Measurements from ENCODE around the gene ELP5.
A peak's percentile ranks its signal among the peaks of the same experiment; 100 is the strongest.

ELP5 gene

DNA sequence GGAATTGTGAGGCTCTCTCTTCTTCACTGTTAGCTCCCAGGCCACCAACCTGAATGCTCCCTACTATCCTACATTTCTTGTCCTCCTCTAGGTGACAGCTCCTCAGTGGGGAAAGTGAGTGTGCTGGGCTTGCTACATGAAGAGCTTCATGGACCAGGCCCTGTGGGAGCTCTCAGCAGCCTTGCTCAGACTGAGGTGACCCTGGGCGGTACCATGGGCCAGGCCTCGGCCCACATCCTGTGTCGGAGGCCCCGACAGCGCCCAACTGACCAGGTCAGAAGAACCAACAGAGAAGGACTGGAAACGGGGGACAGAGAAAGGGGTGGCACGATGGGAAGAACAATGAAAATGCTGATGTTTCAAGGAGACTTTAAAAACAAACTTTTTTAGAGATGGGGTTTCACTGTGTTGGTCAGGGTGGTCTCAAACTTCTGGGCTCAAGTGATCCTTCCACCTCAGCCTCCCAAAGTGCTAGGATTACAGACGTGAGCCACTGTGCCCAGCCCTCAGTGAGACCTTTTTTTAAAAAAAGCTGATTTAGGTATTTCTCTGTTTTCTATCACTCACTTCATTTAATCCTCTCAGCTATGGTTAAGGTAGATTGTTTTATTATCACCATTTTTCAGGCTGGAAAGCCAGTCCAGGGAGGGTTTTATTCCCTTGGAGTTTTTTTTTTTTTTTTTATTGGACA, 4.9 kb downstream of the ELP5 start:
- DNase-seq (ENCODE audit: low read depth): no peak

DNA sequence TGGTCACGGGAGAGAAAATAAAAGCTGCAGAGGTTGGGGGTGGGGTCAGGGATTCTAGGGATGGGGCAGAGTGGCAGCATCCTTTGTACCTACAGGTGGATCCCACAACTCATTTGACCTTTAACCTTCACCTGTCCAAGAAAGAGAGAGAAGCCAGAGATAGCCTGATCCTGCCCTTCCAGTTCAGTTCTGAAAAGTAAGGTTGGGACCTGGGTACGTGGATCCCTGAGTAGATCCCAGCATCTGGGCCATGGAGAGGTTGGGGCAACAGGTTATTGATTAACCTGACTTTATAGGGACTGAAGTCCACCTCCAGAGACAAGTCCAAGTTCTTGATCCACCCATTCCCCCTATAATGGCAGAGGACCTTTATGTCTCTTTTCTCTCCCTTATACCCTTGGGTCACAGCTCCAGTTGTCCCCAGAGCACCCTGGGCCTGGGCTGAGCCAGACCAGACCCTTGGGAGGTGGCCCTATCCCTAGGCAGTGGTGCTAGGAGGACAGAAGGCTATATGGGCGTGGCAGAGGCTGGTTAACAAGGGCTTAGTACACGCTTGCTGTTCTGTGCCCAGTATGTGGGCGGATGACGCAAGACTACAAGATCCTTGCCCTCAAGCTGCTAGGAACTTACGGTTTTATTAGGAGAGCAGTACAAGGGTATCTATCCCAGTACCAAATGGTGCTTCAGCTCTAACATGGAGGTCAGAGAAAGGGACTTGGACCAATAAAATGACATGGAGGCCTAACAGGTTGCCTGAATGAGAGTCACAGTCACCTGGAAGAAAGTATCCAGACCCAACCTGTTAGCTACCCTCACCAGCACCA, 6.9 kb downstream of the ELP5 start:
- DNase-seq (ENCODE audit: low read depth): no peak

DNA sequence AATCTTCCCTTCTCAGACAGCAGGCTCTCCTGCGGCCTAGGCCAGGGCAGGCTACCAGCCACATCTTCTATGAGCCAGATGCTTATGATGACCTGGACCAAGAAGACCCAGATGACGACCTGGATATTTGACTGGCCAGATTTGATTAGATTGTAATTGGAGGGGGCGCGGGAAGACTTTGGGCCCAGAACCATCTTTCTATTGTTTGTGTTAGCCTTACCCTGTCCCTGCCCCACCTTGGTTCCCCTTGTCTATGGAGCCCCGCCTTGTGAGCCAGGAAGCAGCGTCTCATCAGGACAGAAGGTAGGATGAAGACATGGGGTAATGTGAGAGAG, 7.5 kb downstream of the ELP5 start:
- no peak for DNase-seq (ENCODE audit: low read depth)

DNA sequence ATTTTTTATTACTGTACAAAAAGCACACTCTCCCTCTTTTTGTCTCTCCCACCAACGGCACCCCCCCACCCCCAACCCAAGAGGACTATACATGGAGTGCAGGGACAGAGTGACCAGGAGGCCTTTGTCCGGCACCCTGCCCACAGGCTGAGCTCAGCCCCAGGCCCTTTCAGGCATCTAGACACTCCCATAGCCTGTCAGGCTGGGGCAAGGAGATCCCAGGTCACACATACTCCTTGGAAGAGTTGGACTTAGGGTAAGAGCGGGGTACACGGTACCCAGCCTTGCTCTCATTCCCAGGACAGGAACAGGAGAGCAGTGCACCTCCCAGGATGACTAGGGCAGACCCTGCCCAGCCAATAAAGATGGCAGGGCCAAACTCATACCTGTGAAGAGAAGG, 8.1 kb downstream of the ELP5 start:
- DNase-seq (ENCODE audit: low read depth): no peak

DNA sequence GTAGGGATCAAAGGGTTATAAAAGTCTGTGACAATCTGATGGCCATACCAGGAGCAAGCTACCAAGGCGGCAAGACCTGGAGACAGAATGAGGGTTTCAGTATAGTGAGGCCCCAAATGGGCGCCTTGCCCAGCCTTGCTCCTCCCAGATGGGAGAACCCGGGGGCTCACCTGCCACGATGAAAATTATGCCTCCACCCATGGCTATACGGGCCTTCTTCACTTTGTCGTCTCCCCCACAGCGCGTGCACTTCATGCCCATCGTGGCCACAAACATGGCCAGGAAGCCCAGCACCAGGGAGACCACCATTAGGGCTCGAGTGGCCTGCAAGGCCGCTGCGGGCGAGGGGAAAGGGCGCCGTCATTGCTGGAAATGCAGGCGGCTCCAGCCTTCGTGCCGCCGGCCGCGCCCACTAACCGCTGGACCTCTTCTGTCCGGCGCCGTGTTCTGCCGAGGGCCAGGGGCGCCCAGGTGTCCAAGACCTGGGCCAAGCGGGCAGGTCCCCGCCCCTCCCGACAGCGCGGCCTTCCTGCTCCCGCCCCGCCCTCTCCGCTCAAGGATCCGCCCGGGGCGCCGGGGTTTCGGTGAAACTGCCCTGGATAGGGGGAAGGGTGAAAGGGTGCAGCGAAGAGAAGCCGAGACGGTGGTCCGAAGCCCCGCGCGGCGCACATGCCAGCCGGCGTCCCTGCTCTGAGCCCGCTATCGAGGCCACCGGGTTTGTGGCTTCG, 8.8 kb downstream of the ELP5 start:
- no peak for DNase-seq (ENCODE audit: low read depth)

DNA sequence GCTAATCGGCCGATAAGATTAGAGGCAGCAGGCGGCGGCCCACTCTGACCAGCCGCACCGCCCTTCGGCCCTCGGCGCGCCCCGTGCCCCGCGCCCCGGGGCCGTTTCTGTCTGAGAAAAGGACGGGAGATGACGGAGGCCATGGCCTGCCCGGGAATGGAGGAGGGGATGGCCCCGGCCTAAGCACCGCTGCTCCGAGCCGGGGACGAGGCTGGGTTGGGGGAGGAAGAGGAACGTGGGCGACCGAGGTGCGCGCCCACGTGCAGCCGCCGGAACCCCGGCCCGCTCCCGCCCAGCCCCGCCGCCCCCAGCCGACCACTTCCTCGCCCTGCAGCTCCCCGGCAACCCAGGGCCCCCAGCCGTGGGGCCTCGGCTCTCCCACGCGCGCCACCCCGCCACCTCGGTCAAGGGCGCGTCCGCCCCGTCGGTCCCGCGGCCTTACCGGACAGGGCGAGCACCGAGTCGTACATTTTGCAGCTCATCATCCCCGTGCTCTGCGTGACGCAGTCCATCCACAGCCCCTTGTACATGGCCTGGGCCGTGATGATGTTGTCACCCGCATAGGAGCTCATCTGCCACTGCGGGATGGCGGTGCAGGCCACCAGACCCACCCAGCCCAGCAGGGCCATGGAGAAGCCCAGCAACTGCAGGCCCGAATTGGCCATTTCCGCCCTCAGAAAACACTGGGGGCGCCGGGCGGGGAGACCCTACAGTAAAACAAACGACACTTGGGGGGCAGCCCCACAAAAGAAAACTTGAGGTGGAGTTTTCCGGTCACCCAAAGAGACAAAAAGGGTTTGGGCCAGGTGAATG, 9.6 kb downstream of the ELP5 start:
- no peak for DNase-seq (ENCODE audit: low read depth)

DNA sequence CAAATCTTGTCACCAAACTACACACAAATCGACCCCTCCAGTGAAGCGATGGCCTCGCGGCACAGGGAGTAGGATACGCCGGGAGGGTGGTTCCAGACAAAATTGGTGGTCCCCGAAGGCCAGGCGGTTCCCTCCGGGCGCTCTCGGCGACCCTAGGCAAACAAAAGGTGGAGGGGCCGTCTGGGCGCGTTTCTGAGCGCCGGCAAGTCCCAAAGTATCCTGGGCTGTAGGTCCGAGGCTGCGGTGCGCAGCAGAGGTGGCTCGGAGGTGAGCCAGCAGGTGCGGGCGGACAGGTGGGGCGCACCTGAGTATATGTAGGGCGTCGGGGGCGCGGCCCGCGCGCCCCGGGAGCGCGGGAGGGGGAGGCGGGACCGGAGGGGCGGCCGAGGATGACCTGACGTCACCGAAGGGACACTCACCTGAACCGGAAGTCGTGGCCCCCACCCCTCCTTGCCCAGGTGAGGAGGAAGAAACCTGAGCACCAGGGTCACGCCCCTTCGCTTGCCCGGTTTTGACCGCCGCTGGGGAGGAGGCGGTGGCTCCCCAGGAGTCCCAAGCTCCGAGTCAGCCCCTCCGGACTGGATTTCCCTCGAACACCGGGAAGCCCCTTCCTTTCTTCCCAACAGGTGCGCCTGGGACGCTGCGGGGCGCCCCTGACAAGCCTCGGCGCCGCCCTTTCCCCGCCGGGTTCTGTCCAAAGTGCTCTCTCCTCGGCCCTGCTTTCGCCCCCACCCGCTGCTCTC, 10.3 kb downstream of the ELP5 start, which contains the start of gene CLDN7:
Gene CLDN7, minus strand, starts transcription at position 287 of the 743 bp plus-strand sequence. CDS start 435 bp downstream, outside the sequence.
- no peak for DNase-seq (ENCODE audit: low read depth)

DNA sequence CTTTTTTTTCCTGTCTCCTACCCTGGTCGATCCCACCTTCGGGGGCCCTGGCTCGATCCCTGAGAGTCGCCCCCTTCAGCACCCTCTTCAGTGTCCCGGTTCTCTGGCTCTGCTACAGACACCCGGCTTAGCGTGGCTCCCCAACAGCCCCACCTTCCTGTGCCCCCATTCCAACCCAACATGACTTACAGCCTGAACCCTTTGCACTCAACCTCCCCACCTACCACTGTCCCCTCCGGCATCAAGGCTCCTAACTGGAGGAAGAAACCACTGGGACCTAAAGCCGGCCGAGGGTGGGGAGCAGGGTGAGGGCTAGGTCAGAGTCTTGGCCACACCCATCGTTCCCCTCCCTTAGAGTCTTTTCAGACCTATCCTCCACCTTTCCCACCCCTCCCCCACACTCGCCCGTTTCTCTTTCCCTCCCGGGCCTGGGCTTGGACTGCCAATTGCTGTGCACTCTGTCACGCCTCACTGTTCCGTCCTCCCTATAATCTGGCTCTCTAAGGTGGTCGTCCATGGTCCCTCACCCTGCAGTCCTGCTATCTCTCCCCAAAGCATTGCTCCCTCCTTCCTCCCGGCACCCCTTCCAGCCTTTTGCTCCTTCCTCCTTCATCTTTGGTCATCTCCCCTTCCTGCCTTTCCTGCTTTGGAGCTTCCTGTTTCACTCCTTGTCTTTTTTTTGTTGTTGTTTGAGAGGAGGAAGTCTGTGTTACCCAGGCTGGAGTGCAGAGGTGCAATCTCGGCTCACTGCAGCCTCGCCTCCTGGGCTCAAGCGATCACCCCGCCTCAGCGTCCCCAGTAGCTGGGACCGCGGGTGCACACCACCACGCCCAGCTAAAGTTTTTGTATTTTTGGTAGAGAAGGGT, 11.2 kb downstream of the ELP5 start:
- no peak for DNase-seq (ENCODE audit: low read depth)

DNA sequence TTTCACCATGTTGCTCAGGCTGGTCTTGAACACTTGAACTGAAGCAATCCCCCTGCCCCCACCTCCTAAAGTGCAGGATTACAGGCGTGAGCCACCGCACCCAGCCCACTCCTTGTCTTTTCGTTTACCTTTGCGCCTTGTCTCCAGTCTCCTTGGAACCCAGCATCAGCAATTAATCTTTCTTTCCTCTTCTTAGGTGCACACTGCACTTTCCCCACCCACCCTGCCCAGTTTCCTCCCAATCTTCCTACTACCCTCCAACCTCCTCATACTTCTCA, 11.7 kb downstream of the ELP5 start:
- no peak for DNase-seq (ENCODE audit: low read depth)

DNA sequence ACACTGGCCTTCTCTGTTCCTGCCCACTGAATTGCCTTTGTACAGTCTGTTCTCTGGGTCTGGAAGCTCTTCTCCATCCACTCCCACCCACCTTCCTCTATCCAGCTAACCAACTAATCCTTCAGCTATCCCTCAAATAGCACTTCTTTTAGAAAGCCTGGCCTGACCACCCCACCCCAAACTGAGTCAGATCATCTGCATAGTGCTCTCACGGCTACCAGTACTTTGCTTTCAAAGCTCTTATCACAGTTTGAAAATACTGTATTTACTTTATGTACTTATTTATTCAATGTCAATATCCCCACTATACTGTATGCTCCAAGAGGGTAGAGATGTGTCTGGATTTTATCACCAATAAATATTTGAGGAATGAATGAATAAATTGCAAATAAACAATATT, 14.8 kb downstream of the ELP5 start:
- no peak for DNase-seq (ENCODE audit: low read depth)

DNA sequence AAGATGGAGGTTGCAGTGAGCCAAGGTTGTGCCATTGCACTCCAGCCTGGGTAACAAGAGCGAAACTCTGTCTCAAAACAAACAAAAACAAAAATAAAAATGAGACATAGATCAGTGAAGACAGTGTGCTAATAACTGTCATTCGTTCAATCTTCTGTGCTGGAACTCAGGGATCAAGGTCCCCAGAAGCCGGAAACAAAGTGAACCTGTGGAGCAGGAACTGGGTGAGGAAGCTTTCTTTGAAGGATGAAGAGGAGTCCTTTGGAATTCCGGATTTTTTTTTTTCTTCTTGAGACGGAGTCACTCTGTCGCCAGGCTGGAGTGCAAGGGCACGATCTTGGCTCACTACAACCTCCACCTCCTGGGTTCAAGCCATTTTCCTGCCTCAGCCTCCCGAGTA, 27.4 kb downstream of the ELP5 start:
- no peak for DNase-seq (ENCODE audit: low read depth)

DNA sequence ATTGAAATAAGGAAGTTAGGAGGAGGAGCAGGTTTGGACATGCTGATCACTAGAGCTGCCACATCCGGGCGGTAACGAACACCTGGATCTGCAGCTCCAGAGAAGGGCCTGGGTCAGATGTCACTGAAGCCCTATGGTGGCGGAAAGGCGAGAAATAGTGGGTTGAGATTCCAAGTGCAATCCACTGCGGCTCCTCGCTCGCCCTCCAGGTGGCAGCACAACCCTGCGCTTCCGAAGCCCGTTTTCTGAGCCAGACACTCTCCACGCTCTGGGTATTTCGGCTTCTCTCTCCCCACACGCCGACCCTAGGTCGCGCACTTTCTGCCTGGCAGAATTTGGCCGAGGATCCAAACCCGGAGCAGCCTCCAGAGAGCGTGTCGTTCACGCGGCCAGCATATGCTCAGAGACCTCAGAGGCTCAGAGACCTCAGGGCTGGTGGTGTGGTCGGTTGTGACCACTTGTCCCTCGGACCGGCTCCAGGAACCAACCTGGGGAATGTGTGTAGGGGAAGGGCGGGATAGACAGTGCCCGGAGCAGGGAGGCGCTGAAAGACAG, 28.6 kb downstream of the ELP5 start:
- DNase-seq (ENCODE audit: low read depth): peak; percentile 65

DNA sequence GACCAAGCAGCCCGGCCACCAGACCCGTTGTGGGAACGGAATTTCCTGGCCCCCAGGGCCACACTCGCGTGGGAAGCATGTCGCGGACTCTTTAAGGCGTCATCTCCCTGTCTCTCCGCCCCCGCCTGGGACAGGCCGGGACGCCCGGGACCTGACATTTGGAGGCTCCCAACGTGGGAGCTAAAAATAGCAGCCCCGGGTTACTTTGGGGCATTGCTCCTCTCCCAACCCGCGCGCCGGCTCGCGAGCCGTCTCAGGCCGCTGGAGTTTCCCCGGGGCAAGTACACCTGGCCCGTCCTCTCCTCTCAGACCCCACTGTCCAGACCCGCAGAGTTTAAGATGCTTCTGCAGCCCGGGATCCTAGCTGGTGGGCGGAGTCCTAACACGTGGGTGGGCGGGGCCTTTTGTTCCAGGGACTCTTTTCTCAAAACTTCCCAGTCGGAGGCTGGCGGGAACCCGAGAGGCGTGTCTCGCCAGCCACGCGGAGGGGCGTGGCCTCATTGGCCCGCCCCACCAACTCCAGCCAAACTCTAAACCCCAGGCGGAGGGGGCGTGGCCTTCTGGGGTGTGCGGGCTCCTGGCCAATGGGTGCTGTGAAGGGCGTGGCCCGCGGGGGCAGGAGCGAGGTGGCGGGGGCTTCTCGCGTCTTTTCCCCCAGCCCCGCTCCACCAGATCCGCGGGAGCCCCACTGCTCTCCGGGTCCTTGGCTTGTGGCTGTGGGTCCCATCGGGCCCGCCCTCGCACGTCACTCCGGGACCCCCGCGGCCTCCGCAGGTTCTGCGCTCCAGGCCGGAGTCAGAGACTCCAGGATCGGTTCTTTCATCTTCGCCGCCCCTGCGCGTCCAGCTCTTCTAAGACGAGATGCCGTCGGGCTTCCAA, 29.3 kb downstream of the ELP5 start, which contains the start of gene SLC2A4:
Gene SLC2A4, plus strand, starts transcription at position 645 of the 879 bp plus-strand sequence. Its CDS starts 217 bp downstream, at position 862.
- peak; percentile 84 for DNase-seq (ENCODE audit: low read depth)

DNA sequence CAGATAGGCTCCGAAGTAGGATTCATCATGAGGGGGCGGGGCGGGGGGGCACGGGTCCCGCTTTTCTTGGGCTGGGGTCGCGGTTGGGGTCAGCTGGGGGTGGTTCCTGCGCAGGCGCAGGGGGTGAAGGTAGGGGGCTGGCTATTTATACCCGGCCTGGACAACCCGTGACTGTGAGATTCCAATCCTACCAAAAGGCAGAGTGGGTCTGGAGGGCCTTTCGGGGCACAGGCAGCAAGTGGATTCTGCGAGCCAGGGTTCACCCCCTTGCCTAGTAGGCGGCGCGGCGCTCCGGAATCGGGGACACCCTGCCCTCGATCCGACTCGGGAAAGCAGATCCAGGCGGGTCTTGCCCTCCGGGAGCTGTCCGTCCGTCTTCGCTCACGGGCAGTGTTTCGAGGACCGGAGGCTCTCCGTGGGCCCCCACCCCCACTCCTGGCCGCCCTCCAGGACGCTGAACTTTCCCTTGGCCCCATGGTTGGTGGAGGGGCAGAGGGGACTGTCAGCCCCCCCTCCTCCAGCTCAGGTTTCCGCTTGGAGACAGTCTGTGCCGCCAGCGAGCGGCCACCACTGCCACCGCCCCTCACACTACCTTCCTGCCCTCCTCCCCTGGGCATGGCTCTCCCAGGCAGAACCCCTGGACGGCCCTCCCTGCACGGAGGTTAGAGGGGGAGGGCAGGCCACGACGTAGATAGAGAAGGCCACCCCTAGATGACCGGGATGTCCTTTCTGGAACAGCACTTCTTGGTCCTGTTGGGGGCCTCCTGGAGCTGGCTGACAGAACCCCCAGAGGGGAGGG, 30.1 kb downstream of the ELP5 start:
- DNase-seq (ENCODE audit: low read depth): no peak

DNA sequence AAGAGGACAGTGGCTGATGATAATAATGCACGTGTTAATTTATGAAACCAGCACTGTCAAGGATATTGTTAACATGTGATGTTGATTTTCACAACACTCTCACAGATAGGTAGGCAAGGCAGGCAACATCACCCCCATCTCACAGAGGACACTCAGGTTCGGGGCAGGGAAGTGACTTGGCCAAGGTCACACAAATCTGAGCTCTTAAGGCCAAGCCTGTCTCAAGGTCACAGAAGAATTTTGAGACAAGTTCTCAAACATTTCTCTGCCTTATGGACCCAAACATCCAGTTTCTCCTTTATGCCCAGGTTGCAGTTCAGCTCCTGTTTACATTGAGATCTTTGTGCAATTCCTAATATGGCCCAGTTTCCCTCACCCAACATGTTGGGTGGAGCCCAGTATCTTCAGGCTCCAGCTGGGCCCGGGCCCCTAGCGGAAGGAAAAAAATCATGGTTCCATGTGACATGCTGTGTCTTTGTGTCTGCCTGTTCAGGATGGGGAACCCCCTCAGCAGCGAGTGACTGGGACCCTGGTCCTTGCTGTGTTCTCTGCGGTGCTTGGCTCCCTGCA, 30.8 kb downstream of the ELP5 start:
- DNase-seq (ENCODE audit: low read depth): no peak

DNA sequence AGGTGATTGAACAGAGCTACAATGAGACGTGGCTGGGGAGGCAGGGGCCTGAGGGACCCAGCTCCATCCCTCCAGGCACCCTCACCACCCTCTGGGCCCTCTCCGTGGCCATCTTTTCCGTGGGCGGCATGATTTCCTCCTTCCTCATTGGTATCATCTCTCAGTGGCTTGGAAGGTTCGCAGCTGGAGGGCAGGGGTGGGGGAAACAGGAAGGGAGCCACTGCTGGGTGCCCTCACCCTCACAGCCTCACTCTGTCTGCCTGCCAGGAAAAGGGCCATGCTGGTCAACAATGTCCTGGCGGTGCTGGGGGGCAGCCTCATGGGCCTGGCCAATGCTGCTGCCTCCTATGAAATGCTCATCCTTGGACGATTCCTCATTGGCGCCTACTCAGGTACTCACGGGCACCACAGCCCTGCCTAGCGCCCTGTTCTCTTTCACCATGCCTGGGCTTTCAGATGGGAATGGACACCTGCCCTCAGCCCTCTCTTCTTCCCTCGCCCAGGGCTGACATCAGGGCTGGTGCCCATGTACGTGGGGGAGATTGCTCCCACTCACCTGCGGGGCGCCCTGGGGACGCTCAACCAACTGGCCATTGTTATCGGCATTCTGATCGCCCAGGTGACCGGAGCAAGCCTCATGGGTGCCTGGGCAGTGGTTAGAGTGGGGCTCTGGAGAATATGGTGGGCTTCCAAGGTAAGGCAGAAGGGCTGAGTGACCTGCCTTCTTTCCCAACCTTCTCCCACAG, 31.6 kb downstream of the ELP5 start:
- DNase-seq (ENCODE audit: low read depth): no peak

DNA sequence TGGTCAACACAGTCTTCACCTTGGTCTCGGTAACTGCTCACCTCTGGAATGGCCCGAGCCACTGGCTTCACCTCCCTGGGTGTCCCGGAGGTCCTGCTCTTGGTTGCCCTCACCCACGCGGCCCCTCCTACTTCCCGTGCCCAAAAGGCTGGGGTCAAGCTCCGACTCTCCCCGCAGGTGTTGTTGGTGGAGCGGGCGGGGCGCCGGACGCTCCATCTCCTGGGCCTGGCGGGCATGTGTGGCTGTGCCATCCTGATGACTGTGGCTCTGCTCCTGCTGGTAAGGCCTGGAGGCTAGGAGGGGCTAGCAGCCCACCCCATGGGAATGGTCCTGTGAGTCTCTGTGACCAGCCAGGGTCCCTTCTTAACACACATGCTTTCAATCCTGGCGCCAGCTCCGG, 32.9 kb downstream of the ELP5 start:
- DNase-seq (ENCODE audit: low read depth): no peak

All from stimulated activated CD8-positive, alpha-beta memory T cell treated with anti-CD3 and anti-CD28 coated beads, Interleukin-7, amount 100 ng/mL, for 24 hours (primary cell).